ENCODE measurements around the gene SIRPB1.
"Not testable (repeated sequence)": the region's sequence is repeated elsewhere in the genome, so short reads cannot be mapped to it uniquely, and the experiment has no call there.

SIRPB1 gene

GRCh38 chr20:1588533-1589460 lies 31.0 kb downstream of the SIRPB1 start:
- DNase-seq (ENCODE audit: low spot score) = no peak

- no peak for DNase-seq (ENCODE audit: low spot score)
Observed at GRCh38 chr20:1587781-1588532, 31.9 kb downstream of the SIRPB1 start.

- no peak for DNase-seq (ENCODE audit: low spot score)
Observed at GRCh38 chr20:1579488-1579887, 40.3 kb downstream of the SIRPB1 start.

- no peak for DNase-seq (ENCODE audit: low spot score)
Observed at GRCh38 chr20:1577906-1578305, 41.9 kb downstream of the SIRPB1 start.

GRCh38 chr20:1577313-1577712 lies 42.5 kb downstream of the SIRPB1 start:
- not testable (repeated sequence) for DNase-seq (ENCODE audit: low spot score)

GRCh38 chr20:1576641-1577040 lies 43.2 kb downstream of the SIRPB1 start:
- DNase-seq (ENCODE audit: low spot score) = no peak

- not testable (repeated sequence) for DNase-seq (ENCODE audit: low spot score)
Observed at GRCh38 chr20:1576003-1576402, 43.8 kb downstream of the SIRPB1 start.

- DNase-seq (ENCODE audit: low spot score) = not testable (repeated sequence)
Observed at GRCh38 chr20:1571583-1571982, 48.2 kb downstream of the SIRPB1 start.

Data from COLO829 (cell line).